H9 (cell line): ENCODE measurements around the gene CYTIP. TPM values are rescaled to one million over a fixed set of nuclear protein-coding genes. Genes with fewer than 3 reads are reported as not detected.

ENCODE experiments used
- DNase-seq: peaks from one replicate; pipeline ENCODE4 v3.0.0-alpha.2; 2017
- H2AFZ ChIP-seq: one replicate; pipeline ENCODE4 v1.6.1; 2013; ENCODE audit warnings: mild to moderate bottlenecking, low read length, control low read depth, moderate library complexity
- H2AK5ac ChIP-seq: 2 replicates; pipeline ENCODE4 v1.6.1; 2013; ENCODE audit warnings: low read length, control low read depth, mixed read lengths; ENCODE audit not compliant: insufficient read length
- H2BK120ac ChIP-seq: one replicate; pipeline ENCODE4 v1.6.1; 2013; ENCODE audit warnings: low read depth, mild to moderate bottlenecking, low read length, control low read depth, inconsistent platforms; ENCODE audit not compliant: poor library complexity, severe bottlenecking
- H2BK12ac ChIP-seq: 2 replicates; pipeline ENCODE4 v1.6.1; 2013; ENCODE audit warnings: low read length, control low read depth, mixed read lengths, low read depth; ENCODE audit not compliant: insufficient read length
- H2BK15ac ChIP-seq: 2 replicates; pipeline ENCODE4 v1.6.1; 2013; ENCODE audit warnings: low read depth, low read length, control low read depth
- H2BK20ac ChIP-seq: one replicate; pipeline ENCODE4 v1.6.1; 2013; ENCODE audit warnings: low read depth, mild to moderate bottlenecking, low read length, control low read depth, inconsistent platforms; ENCODE audit not compliant: poor library complexity, severe bottlenecking
- H2BK5ac ChIP-seq: 2 replicates; pipeline ENCODE4 v1.6.1; 2013; ENCODE audit warnings: low read length, control low read depth, mixed read lengths; ENCODE audit not compliant: insufficient read length
- H3K14ac ChIP-seq: 2 replicates; pipeline ENCODE4 v1.6.1; 2013; ENCODE audit warnings: low read length, control low read depth; ENCODE audit not compliant: insufficient read depth
- H3K18ac ChIP-seq: 2 replicates; pipeline ENCODE4 v1.6.1; 2013; ENCODE audit warnings: low read depth, mild to moderate bottlenecking, mixed read lengths, low read length, control low read depth; ENCODE audit not compliant: insufficient read length
- H3K23ac ChIP-seq: 2 replicates; pipeline ENCODE4 v1.6.1; 2013; ENCODE audit warnings: low read length, control low read depth, mixed read lengths, low read depth; ENCODE audit not compliant: insufficient read length
- H3K23me2 ChIP-seq: 2 replicates; pipeline ENCODE4 v1.6.1; 2013; ENCODE audit warnings: low read depth, mild to moderate bottlenecking, mixed read lengths, low read length, control low read depth; ENCODE audit not compliant: insufficient read length, poor library complexity, severe bottlenecking
- H3K27ac ChIP-seq: 2 replicates; pipeline ENCODE4 v1.5.1; 2013; ENCODE audit warnings: low read length, control low read depth, mixed read lengths, low read depth; ENCODE audit not compliant: insufficient read length
- H3K27me3 ChIP-seq: 2 replicates; pipeline ENCODE4 v1.6.1; 2013; ENCODE audit warnings: low read length, control low read depth, inconsistent platforms; ENCODE audit not compliant: insufficient read depth
- H3K4ac ChIP-seq: 2 replicates; pipeline ENCODE4 v1.6.1; 2013; ENCODE audit warnings: low read depth, mild to moderate bottlenecking, control low read depth, inconsistent platforms, low read length, moderate library complexity
- H3K4me1 ChIP-seq: 2 replicates; pipeline ENCODE4 v1.6.1; 2013; ENCODE audit warnings: low read length, control low read depth, inconsistent platforms; ENCODE audit not compliant: insufficient read depth
- H3K4me2 ChIP-seq: 2 replicates; pipeline ENCODE4 v1.6.1; 2013; ENCODE audit warnings: low read length, control low read depth, mixed read lengths; ENCODE audit not compliant: insufficient read length, insufficient read depth
- H3K56ac ChIP-seq: 2 replicates; pipeline ENCODE4 v1.6.1; 2013; ENCODE audit warnings: low read depth, mild to moderate bottlenecking, mixed read lengths, low read length, control low read depth; ENCODE audit not compliant: insufficient read length
- H3K79me1 ChIP-seq: 2 replicates; pipeline ENCODE4 v1.6.1; 2013; ENCODE audit warnings: low read depth, mild to moderate bottlenecking, moderate library complexity, low read length, control low read depth, inconsistent platforms; ENCODE audit not compliant: insufficient read depth, poor library complexity, severe bottlenecking
- H3K79me2 ChIP-seq: 2 replicates; pipeline ENCODE4 v1.6.1; 2013; ENCODE audit warnings: low read length, control low read depth, inconsistent platforms; ENCODE audit not compliant: insufficient read depth
- H3K9ac ChIP-seq: 2 replicates; pipeline ENCODE4 v1.6.1; 2013; ENCODE audit warnings: low read length, control low read depth, mixed read lengths; ENCODE audit not compliant: insufficient read length; ENCODE audit errors: extremely low read depth
- H3K9me3 ChIP-seq: one replicate; pipeline ENCODE4 v1.6.1; 2013; ENCODE audit warnings: low read depth, low read length, inconsistent platforms; ENCODE audit not compliant: control insufficient read depth
- H3T11ph ChIP-seq: one replicate; pipeline ENCODE4 v1.6.1; 2013; ENCODE audit warnings: mild to moderate bottlenecking, low read length, control low read depth, inconsistent platforms
- H4K20me1 ChIP-seq: one replicate; pipeline ENCODE4 v1.6.1; 2013; ENCODE audit not compliant: control insufficient read depth, insufficient read length, insufficient read depth
- H4K5ac ChIP-seq: 2 replicates; pipeline ENCODE4 v1.6.1; 2013; ENCODE audit warnings: low read depth, mild to moderate bottlenecking, mixed read lengths, low read length, control low read depth; ENCODE audit not compliant: insufficient read length
- H4K8ac ChIP-seq: replicated peaks from 2 replicates; pipeline ENCODE4 v1.6.1; 2013; ENCODE audit warnings: low read length, control low read depth, mixed read lengths, low read depth; ENCODE audit not compliant: insufficient read length
- H4K91ac ChIP-seq: 2 replicates; pipeline ENCODE4 v1.6.1; 2013; ENCODE audit warnings: low read depth, mild to moderate bottlenecking, moderate library complexity, mixed read lengths, low read length, control low read depth; ENCODE audit not compliant: insufficient read length
- H3K27ac Mint-ChIP-seq, 3 experiments: 2 replicates in 2 of 3; 3 replicates in 1 of 3; pipeline ENCODE4 v1.8.0; 2020 to 2021; ENCODE audit warnings: mixed read lengths in 3 of 3, mild to moderate bottlenecking in 1 of 3, moderate library complexity in 1 of 3
- H3K27me3 Mint-ChIP-seq: 2 replicates; pipeline ENCODE4 v1.8.0; 2021; ENCODE audit warnings: low read depth, mild to moderate bottlenecking, moderate library complexity, mixed read lengths
- H3K36me3 Mint-ChIP-seq, 3 experiments: 2 replicates in 2 of 3; 3 replicates in 1 of 3; pipeline ENCODE4 v1.8.0; 2020 to 2021; ENCODE audit warnings: low read depth in 3 of 3, mixed read lengths in 3 of 3; ENCODE audit not compliant: insufficient read depth in 1 of 3
- H3K4me1 Mint-ChIP-seq, 2 experiments: 2 replicates each; pipeline ENCODE4 v1.8.0; 2020; ENCODE audit warnings: mixed read lengths in 2 of 2
- H3K4me3 Mint-ChIP-seq, 2 experiments: 2 replicates in 1 of 2; 3 replicates in 1 of 2; pipeline ENCODE4 v1.8.0; 2020 to 2021; ENCODE audit warnings: mild to moderate bottlenecking in 2 of 2, mixed read lengths in 2 of 2, moderate library complexity in 1 of 2
- H3K9me3 Mint-ChIP-seq, 2 experiments: 2 replicates in 1 of 2; 3 replicates in 1 of 2; pipeline ENCODE4 v1.8.0; 2020; ENCODE audit warnings: mild to moderate bottlenecking in 2 of 2, mixed read lengths in 2 of 2, moderate library complexity in 1 of 2
- WGBS: extraction: QIAGEN DNeasy Blood & Tissue Kit; methylation state at CpG from one replicate; pipeline ENCODE4 v1.1.7; 2013; ENCODE audit warnings: missing lambda C conversion rate, low lambda C conversion rate, mixed read lengths; ENCODE audit not compliant: insufficient read length; ENCODE audit errors: extremely low coverage; 5-methylcytosine and 5-hydroxymethylcytosine counted together
- total RNA-seq: library from RNA; stranded (reverse); gene quantifications from 2 replicates; pipeline ENCODE4 v1.2.1, GENCODE V29; 2021
- TF ChIP-seq, protein P1 (sequence below): fragments of 200-600 bp; sonication (generic); conservative IDR thresholded peaks from 3 replicates; pipeline ENCODE4 v1.8.0; 2021; ENCODE audit warnings: antibody characterized with exemption, mild to moderate bottlenecking

Gene CYTIP
- total RNA-seq, 1 experiment from 2014 or later: 0.28 TPM

DNA sequence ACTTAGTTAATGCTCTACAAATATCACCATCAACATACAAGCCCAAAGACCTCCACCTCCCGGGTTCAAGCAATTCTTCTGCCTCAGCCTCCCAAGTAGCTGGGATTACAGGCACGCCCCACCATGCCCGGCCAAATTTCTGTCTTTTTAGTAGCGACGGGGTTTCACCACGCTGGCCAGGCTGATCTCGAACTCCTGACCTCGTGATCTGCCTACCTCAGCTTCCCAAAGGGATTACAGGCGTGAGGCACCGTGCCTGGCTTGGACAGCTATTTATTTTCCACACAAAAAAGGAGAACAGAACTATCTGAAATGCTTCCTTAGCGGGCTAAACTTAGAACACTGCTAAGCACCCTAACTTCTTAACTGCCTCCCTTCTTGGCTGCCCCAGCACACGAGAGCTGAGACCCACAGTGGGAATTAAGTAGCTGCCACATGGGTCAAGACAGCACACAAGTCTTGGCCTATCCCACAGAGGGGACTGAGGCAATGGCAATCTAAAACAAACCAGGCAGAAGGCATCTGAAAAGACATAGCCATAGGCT is 24.8 kb downstream of the CYTIP start:
- Histone ChIP-seq H4K5ac (no peak overlapping the region), H3K4me1 (no peaks in the 10 kb centered on the region), H4K8ac (no peak overlapping the region), H3K27ac (no peak overlapping the region), H3K27me3 (no peaks in the 10 kb centered on the region), H3K14ac (no peak overlapping the region), H2BK12ac (no peak overlapping the region), H3K9me3 (no peaks in the 10 kb centered on the region), H2AK5ac (no peak overlapping the region), H2BK5ac (no peak overlapping the region), H2AFZ (no peak overlapping the region), H3K79me1 (no peaks in the 10 kb centered on the region), H3K23me2 (no peaks in the 10 kb centered on the region), H4K91ac (no peak overlapping the region), H3K18ac (no peak overlapping the region), H3K79me2 (no peaks in the 10 kb centered on the region), H4K20me1 (no peaks in the 10 kb centered on the region), H3T11ph (no peak overlapping the region), H2BK15ac (no peak overlapping the region), H3K4me2 (no peak overlapping the region), H3K4ac (no peak overlapping the region), H3K56ac (no peak overlapping the region), H2BK20ac (no peak overlapping the region), H3K23ac (no peak overlapping the region), H2BK120ac (no peak overlapping the region), H3K9ac (no peak overlapping the region)
- DNase-seq: no peak
- Mint-ChIP-seq H3K27me3 (no peaks in the 10 kb centered on the region), H3K27ac (no peak overlapping the region), H3K4me1 (no peaks in the 10 kb centered on the region), H3K36me3 (no peaks in the 10 kb centered on the region), H3K4me3 (no peak overlapping the region), H3K9me3 (no peaks in the 10 kb centered on the region)
- no CpG with 5 or more reads among the region's 12 CpGs for WGBS
- TF ChIP-seq, protein P1, sequence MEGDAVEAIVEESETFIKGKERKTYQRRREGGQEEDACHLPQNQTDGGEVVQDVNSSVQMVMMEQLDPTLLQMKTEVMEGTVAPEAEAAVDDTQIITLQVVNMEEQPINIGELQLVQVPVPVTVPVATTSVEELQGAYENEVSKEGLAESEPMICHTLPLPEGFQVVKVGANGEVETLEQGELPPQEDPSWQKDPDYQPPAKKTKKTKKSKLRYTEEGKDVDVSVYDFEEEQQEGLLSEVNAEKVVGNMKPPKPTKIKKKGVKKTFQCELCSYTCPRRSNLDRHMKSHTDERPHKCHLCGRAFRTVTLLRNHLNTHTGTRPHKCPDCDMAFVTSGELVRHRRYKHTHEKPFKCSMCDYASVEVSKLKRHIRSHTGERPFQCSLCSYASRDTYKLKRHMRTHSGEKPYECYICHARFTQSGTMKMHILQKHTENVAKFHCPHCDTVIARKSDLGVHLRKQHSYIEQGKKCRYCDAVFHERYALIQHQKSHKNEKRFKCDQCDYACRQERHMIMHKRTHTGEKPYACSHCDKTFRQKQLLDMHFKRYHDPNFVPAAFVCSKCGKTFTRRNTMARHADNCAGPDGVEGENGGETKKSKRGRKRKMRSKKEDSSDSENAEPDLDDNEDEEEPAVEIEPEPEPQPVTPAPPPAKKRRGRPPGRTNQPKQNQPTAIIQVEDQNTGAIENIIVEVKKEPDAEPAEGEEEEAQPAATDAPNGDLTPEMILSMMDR: no peak
